GM06990 (cell line): ENCODE measurements around the gene SMIM23.

Experiments used
- DNase-seq: peaks from one replicate; pipeline ENCODE4 v3.0.0-alpha.2; 2011; ENCODE audit not compliant: insufficient read length; ENCODE audit errors: extremely low read depth
- H3K27me3 ChIP-seq: replicated peaks from 2 replicates; pipeline ENCODE4 v1.6.0; 2011; ENCODE audit warnings: low read length; ENCODE audit not compliant: control insufficient read depth, insufficient read depth
- H3K36me3 ChIP-seq: 2 replicates; pipeline ENCODE4 v1.5.1; 2011; ENCODE audit warnings: low read length; ENCODE audit not compliant: control insufficient read depth, insufficient read depth
- H3K4me3 ChIP-seq: replicated peaks from 2 replicates; pipeline ENCODE4 v1.5.1; 2011; ENCODE audit warnings: low read depth, mild to moderate bottlenecking, control low read depth, low read length
- TF ChIP-seq, protein P1 (sequence below): IDR thresholded peaks from 2 replicates; pipeline ENCODE4 v1.5.1; 2011; ENCODE audit warnings: low read length, control low read depth, mild to moderate bottlenecking, inconsistent platforms; ENCODE audit not compliant: insufficient read depth, poor library complexity, severe bottlenecking

SMIM23 gene

GRCh38 chr5:171785517-171785916 lies at the start of gene SMIM23:
TSS of gene SMIM23 (plus strand) at chr5:171785817. CDS start at chr5:171785872, 55 bp downstream.
- Histone ChIP-seq H3K36me3 (no peaks in the 10 kb centered on the region), H3K4me3 (no peak within 1 kb of the TSS), H3K27me3 (no peaks in the 10 kb centered on the region; the same call in 1 of the 2 replicates)
- no peak for DNase-seq
- TF ChIP-seq, protein P1, sequence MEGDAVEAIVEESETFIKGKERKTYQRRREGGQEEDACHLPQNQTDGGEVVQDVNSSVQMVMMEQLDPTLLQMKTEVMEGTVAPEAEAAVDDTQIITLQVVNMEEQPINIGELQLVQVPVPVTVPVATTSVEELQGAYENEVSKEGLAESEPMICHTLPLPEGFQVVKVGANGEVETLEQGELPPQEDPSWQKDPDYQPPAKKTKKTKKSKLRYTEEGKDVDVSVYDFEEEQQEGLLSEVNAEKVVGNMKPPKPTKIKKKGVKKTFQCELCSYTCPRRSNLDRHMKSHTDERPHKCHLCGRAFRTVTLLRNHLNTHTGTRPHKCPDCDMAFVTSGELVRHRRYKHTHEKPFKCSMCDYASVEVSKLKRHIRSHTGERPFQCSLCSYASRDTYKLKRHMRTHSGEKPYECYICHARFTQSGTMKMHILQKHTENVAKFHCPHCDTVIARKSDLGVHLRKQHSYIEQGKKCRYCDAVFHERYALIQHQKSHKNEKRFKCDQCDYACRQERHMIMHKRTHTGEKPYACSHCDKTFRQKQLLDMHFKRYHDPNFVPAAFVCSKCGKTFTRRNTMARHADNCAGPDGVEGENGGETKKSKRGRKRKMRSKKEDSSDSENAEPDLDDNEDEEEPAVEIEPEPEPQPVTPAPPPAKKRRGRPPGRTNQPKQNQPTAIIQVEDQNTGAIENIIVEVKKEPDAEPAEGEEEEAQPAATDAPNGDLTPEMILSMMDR = no peak

GRCh38 chr5:171736976-171737891 lies 48.4 kb upstream of the SMIM23 start:
- Histone ChIP-seq H3K36me3 (no peaks in the 10 kb centered on the region), H3K4me3 (no peak overlapping the region), H3K27me3 (no peaks in the 10 kb centered on the region; the same call in 1 of the 2 replicates)
- TF ChIP-seq, protein P1 = no peak
- no peak for DNase-seq

DNA sequence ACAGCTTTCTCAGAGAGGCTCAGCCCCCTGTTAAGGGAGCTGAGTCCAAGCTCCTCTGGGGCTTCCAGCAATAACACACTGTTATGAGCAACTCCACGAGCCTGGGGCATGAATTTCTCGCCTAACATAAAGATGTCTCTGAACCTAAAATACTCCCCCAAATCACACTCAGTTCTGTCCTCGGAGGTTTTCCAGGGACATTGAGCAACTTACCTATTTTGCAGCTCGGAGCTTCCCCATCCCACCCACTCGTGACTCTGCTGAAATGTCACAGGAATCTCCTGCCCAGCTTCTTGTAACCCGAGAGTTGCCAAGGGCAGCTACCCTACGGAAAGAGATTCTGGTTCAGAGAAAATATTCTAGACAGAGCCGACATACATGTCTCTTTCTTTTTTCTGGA lies 47.1 kb upstream of the SMIM23 start:
- Histone ChIP-seq H3K4me3 (no peak overlapping the region), H3K36me3 (no peaks in the 10 kb centered on the region), H3K27me3 (no peaks in the 10 kb centered on the region; the same call in 1 of the 2 replicates)
- DNase-seq = no peak
- TF ChIP-seq, protein P1 = no peak

GRCh38 chr5:171739271-171739670 lies 46.3 kb upstream of the SMIM23 start:
- no peak for DNase-seq
- H3K27me3 ChIP-seq = no peaks in the 10 kb centered on the region; the same call in 1 of the 2 replicates

DNA sequence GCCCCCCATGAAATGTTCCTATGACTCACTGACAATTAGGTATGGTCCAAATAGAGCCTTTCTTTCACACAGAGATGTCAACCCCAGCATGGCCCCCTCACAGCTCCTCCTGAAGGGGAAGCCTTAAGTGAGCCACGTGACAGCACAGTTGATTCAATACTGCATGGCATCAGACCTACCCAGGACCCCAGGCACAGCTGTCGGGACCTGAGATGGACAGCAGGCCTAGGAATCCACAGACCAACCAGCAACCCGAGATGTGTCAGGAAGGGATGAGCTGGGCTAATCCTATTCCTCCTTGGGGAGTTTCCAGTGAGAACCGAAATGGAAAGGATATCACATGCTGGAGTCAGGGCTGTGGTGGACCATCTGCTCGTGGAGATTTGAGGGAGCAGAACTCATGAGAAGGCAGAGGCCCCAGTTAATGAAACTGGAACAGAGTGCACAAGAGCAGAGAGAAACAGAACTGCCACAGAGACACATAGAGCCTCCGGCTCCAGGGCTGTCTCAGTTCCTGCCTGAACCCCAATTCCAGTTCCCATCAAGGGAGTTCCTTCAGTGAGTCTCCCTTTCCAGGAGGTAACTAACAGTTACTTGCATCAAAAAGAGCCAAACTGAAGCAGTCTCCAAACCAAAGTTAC lies 42.1 kb upstream of the SMIM23 start:
- TF ChIP-seq, protein P1 = no peak
- Histone ChIP-seq H3K36me3 (no peaks in the 10 kb centered on the region), H3K4me3 (no peak overlapping the region), H3K27me3 (no peaks in the 10 kb centered on the region)
- DNase-seq = no peak

More at GRCh38 chr5:171739271-171739670, 46.3 kb upstream of the SMIM23 start:
- Histone ChIP-seq H3K4me3 (no peak overlapping the region), H3K36me3 (no peaks in the 10 kb centered on the region)
- TF ChIP-seq, protein P1 = no peak
